ENCODE measurements around the gene GPSM3.

- TF ChIP-seq CTCF (IDR thresholded peaks at IDR 0.05) (peak; percentile 77), ZFX (IDR thresholded peaks at IDR 0.05; ENCODE audit: borderline replicate concordance) (no peak)
Observed at GRCh38 chr6:32194825-32195651, 2.6 kb upstream of the GPSM3 start.
